ENCODE results near the gene BCKDHA.

Gene BCKDHA

GRCh38 chr19:41353466-41354342 lies 43.9 kb upstream of the BCKDHA start, which contains the start of gene TGFB1:
Gene TGFB1 (minus strand): TSS chr19:41353922. CDS start chr19:41353044, 878 bp downstream.
- peak; percentile 90 for TF ChIP-seq CTCF (IDR thresholded peaks at IDR 0.05; ENCODE audit: control extremely low read depth, extremely low read depth, low read depth, missing control alignments)
- ChIA-PET CTCF (interaction anchor here (1.2 to 6.7 kb wide), 15 partner anchors 10 to 574 kb away, joined by 3 to 68 read pairs (median 7); partner anchors contain the start of genes B9D2, CCDC97 and ERICH4), POLR2A (interaction anchor here (1.0 to 3.2 kb wide), 2 partner anchors 11 to 178 kb away, joined by 3 to 25 read pairs; partner anchors contain the start of gene B9D2)
- peak; percentile 97 for DNase-seq (ENCODE audit: extremely low spot score)

- ChIA-PET POLR2A (no interaction called here), CTCF (interaction anchor here (0.9 to 6.7 kb wide), 5 partner anchors 8 to 56 kb away, joined by 3 to 68 read pairs (median 3); partner anchors contain the start of gene B9D2)
- no peak for DNase-seq (ENCODE audit: extremely low spot score)
- TF ChIP-seq CTCF (IDR thresholded peaks at IDR 0.05; ENCODE audit: control extremely low read depth, extremely low read depth, low read depth, missing control alignments), result no peak
Measured at GRCh38 chr19:41354343-41354953, 43.2 kb upstream of the BCKDHA start.

DNA sequence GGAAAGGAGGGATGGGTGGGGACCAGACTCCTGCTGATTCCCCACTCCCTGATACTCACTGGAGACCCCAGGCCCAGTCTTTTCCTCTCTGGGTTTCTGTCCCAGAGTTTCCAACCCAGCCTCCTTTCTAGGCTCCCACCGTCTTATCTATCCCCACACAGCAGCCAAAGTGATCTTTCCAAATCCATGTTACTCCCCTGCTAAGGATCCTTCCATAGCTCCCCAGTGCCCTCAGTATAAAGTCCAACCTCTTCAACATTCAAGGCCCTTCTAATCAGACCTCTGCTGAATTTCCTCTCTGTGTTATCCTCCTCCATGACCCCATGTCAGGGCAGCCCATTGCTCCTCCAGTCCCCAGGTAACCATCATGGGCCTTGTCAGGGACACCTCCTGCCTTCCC lies 42.6 kb upstream of the BCKDHA start:
- no peak for DNase-seq (ENCODE audit: extremely low spot score)
- TF ChIP-seq CTCF (IDR thresholded peaks at IDR 0.05; ENCODE audit: control extremely low read depth, extremely low read depth, low read depth, missing control alignments), result no peak
- POLR2A ChIA-PET, result interaction anchor here (1.2 kb wide), 1 partner anchor 9 kb away, joined by 4 read pairs; the partner anchor contains the start of gene B9D2
- CTCF ChIA-PET, result interaction anchor here (0.8 to 6.7 kb wide), 8 partner anchors 9 to 57 kb away, joined by 3 to 68 read pairs (median 3); partner anchors contain the start of gene B9D2

DNA sequence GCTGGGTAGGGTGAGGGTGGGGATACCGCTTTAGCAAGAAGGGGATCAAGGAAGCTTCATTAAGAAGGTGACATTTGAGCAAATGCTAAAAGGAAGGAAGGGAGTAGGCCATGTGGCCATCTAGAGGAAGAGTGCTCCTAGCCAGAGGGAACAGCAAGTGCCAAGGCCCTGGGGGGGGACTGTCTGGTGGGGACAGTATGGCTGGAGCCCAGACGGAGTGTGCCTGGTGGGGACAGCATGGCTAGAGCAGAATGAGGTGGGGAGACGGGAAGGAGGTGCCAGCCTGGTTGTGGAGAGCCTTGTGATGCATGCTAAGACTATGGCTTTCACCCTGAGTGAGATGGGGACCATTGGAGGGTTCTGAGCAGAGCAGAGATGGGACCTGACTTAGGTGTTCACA lies 41.8 kb upstream of the BCKDHA start:
- POLR2A ChIA-PET, result interaction anchor here (0.8 to 1.2 kb wide), 2 partner anchors 8 to 85 kb away, joined by 4 read pairs; partner anchors contain the start of gene B9D2
- TF ChIP-seq CTCF (IDR thresholded peaks at IDR 0.05; ENCODE audit: control extremely low read depth, extremely low read depth, low read depth, missing control alignments), result no peak
- CTCF ChIA-PET, result interaction anchor here (0.8 to 6.7 kb wide), 5 partner anchors 8 to 47 kb away, joined by 3 to 68 read pairs (median 3); partner anchors contain the start of gene B9D2
- DNase-seq (ENCODE audit: extremely low spot score), result no peak

GRCh38 chr19:41356984-41357739 lies 40.5 kb upstream of the BCKDHA start:
- ChIA-PET POLR2A (interaction anchor here (0.6 kb wide), 1 partner anchor 629 kb away, joined by 3 read pairs; no protein-coding TSS in a partner anchor), CTCF (interaction anchor here (1.9 to 6.7 kb wide), 2 partner anchors 7 to 29 kb away, joined by 7 to 68 read pairs; partner anchors contain the start of gene B9D2)
- no peak for DNase-seq (ENCODE audit: extremely low spot score)
- TF ChIP-seq CTCF (IDR thresholded peaks at IDR 0.05; ENCODE audit: control extremely low read depth, extremely low read depth, low read depth, missing control alignments), result no peak
